HCT116 (cell line): ENCODE measurements around the gene PRDM8. TPM values are rescaled to one million over a fixed set of nuclear protein-coding genes. Genes with fewer than 3 reads are reported as not detected.

Source experiments
- ATAC-seq: fragments of 200-7000 bp; cut with Tn5 transposase; 2 replicates; pipeline ENCODE4 v1.9.1; 2020; ENCODE audit warnings: mild to moderate bottlenecking, moderate library complexity
- BruUV-seq: library from RNA; stranded (reverse); fragments of 400-500 nt; replicated peaks from 2 replicates; lab custom pipeline; 2021; lab: Mats Ljungman, UMichigan
- CTCF ChIA-PET: fragments of 300-600 bp; sonication (Branson Sonifier 250); formaldehyde crosslinking; loops from one replicate; lab custom pipeline; 2021; ENCODE audit warnings: antibody characterized with exemption; lab: Charles Lee
- POLR2A ChIA-PET: fragments of 300-600, 350-600 bp; sonication (Branson Sonifier 250); formaldehyde crosslinking; loops from one replicate; lab custom pipeline; 2021; ENCODE audit warnings: antibody characterized with exemption; lab: Charles Lee
- RAD21 ChIA-PET, 2 experiments: fragments of 300-600 bp; sonication (Branson Sonifier 250); formaldehyde crosslinking; loops; one replicate each; lab custom pipeline; 2023; ENCODE audit warnings: low total read pairs in 2 of 2; ENCODE audit not compliant: uncharacterized antibody in 2 of 2, unreplicated experiment in 2 of 2, low non-redundant PET in 1 of 2; lab: Charles Lee
- DNase-seq: peaks from one replicate; pipeline ENCODE4 v3.0.0-alpha.2; 2010; ENCODE audit warnings: low read depth, low spot score
- H2AFZ ChIP-seq: fragments of 200-600 bp; shearing (Covaris generic), sonication (generic); 2 replicates; pipeline ENCODE4 v1.6.1; 2017; ENCODE audit warnings: low read depth, mixed run types, mixed read lengths, antibody characterized with exemption, low read length; ENCODE audit not compliant: poor library complexity, severe bottlenecking
- H3K27ac ChIP-seq: 2 replicates; pipeline ENCODE4 v1.5.1; 2012; ENCODE audit warnings: low read depth, low read length
- H3K27me3 ChIP-seq: fragments of 200-600 bp; sonication (generic); 2 replicates; pipeline ENCODE4 v1.6.1; 2016; ENCODE audit warnings: mixed run types, low read length, mixed read lengths; ENCODE audit not compliant: insufficient read depth
- H3K36me3 ChIP-seq, 2 experiments: fragments of 200-500 bp in 1 of 2; fragments of 200-600 bp in 1 of 2; sonication (Bioruptor generic) in 1 of 2; sonication (generic) in 1 of 2; 2 replicates each; pipeline versions ENCODE4 v1.5.1 to v1.6.1; 2014 to 2016; ENCODE audit warnings: low read length in 2 of 2, inconsistent platforms in 1 of 2, mixed read lengths in 1 of 2, mixed run types in 1 of 2; ENCODE audit not compliant: insufficient read depth in 2 of 2, control insufficient read depth in 1 of 2
- H3K4me1 ChIP-seq, 2 experiments: fragments of 200-600 bp in 1 of 2; sonication (generic) in 1 of 2; 2 replicates each; pipeline versions ENCODE4 v1.5.1 to v1.6.1; 2012 to 2017; ENCODE audit warnings: low read length in 2 of 2, inconsistent platforms in 1 of 2, mild to moderate bottlenecking in 1 of 2, mixed read lengths in 1 of 2, mixed run types in 1 of 2, moderate library complexity in 1 of 2; ENCODE audit not compliant: insufficient read depth in 2 of 2, control insufficient read depth in 1 of 2
- H3K4me2 ChIP-seq: fragments of 200-600 bp; sonication (generic); 2 replicates; pipeline ENCODE4 v1.6.1; 2017; ENCODE audit warnings: mixed run types, low read length, mixed read lengths
- H3K4me3 ChIP-seq, 2 experiments: fragments of 200-600 bp in 1 of 2; sonication (generic) in 1 of 2; replicated peaks in 1 of 2; 2 replicates each; pipeline ENCODE4 v1.5.1; 2011 to 2016; ENCODE audit warnings: low read length in 2 of 2, control low read depth in 1 of 2, low read depth in 1 of 2, mild to moderate bottlenecking in 1 of 2, mixed read lengths in 1 of 2, mixed run types in 1 of 2
- H3K79me2 ChIP-seq: fragments of 200-600 bp; sonication (generic); 2 replicates; pipeline ENCODE4 v1.6.1; 2017; ENCODE audit warnings: mild to moderate bottlenecking, mixed run types, low read length, moderate library complexity, mixed read lengths; ENCODE audit not compliant: insufficient read depth
- H3K9ac ChIP-seq: fragments of 200-600 bp; sonication (generic); 2 replicates; pipeline ENCODE4 v1.6.1; 2016; ENCODE audit warnings: low read length, mixed read lengths
- H3K9me2 ChIP-seq: fragments of 200-600 bp; sonication (generic), shearing (Covaris generic); 2 replicates; pipeline ENCODE4 v1.6.1; 2017; ENCODE audit warnings: mixed run types, mild to moderate bottlenecking, moderate library complexity; ENCODE audit not compliant: insufficient read depth
- H3K9me3 ChIP-seq, 2 experiments: fragments of 200-500 bp in 1 of 2; fragments of 200-600 bp in 1 of 2; sonication (Bioruptor generic) in 1 of 2; sonication (generic) in 1 of 2; 2 replicates each; pipeline ENCODE4 v1.6.1; 2014 to 2017; ENCODE audit warnings: low read length in 2 of 2, mixed read lengths in 2 of 2, inconsistent platforms in 1 of 2, low read depth in 1 of 2, mild to moderate bottlenecking in 1 of 2, mixed run types in 1 of 2, moderate library complexity in 1 of 2; ENCODE audit not compliant: control insufficient read depth in 1 of 2, insufficient read depth in 1 of 2
- H4K20me1 ChIP-seq: fragments of 200-600 bp; sonication (generic), shearing (Covaris generic); 2 replicates; pipeline ENCODE4 v1.6.1; 2017; ENCODE audit warnings: mixed run types, mild to moderate bottlenecking, moderate library complexity; ENCODE audit not compliant: insufficient read depth
- CBX3 ChIP-seq: IDR thresholded peaks from 2 replicates; pipeline ENCODE4 v1.6.1; 2012; ENCODE audit warnings: low read depth
- EGR1 ChIP-seq: IDR thresholded peaks from 2 replicates; pipeline ENCODE4 v1.6.1; 2012; ENCODE audit warnings: low read depth
- EZH2 ChIP-seq: fragments of 200-600 bp; sonication (generic); IDR thresholded peaks from 2 replicates; pipeline ENCODE4 v1.6.1; 2017; ENCODE audit warnings: antibody characterized with exemption, mixed run types
- EZH2phosphoT487 ChIP-seq: fragments of 200-600 bp; IDR thresholded peaks from 2 replicates; pipeline ENCODE4 v1.6.1; 2018; ENCODE audit warnings: antibody characterized with exemption, borderline replicate concordance
- FOSL1 ChIP-seq: IDR thresholded peaks from 2 replicates; pipeline ENCODE4 v1.6.1; 2012; ENCODE audit warnings: low read depth
- JUND ChIP-seq: IDR thresholded peaks from 2 replicates; pipeline ENCODE4 v1.6.1; 2012
- POLR2A ChIP-seq: IDR thresholded peaks from 2 replicates; pipeline ENCODE4 v1.7.0; 2011; ENCODE audit warnings: borderline replicate concordance; ENCODE audit not compliant: insufficient read depth, insufficient read length; ENCODE audit errors: extremely low read depth
- SP1 ChIP-seq: IDR thresholded peaks from 2 replicates; pipeline ENCODE4 v1.6.1; 2012; ENCODE audit warnings: low read depth
- SRF ChIP-seq: IDR thresholded peaks from 2 replicates; pipeline ENCODE4 v1.6.1; 2012; ENCODE audit warnings: low read depth
- YY1 ChIP-seq: IDR thresholded peaks from 2 replicates; pipeline ENCODE4 v1.6.1; 2011; ENCODE audit warnings: low read length, low read depth, moderate library complexity, mild to moderate bottlenecking; ENCODE audit not compliant: insufficient replicate concordance; ENCODE audit errors: extremely low read depth
- ZNF274 ChIP-seq: fragments of 200-500 bp; sonication (Bioruptor generic); IDR thresholded peaks from 2 replicates; pipeline ENCODE4 v1.6.1; 2014; ENCODE audit warnings: mild to moderate bottlenecking, low read depth, low read length, inconsistent platforms
- intact Hi-C: fragments of 100-400 bp; cut with micrococcal nuclease; formaldehyde crosslinking; loops from 2 replicates; pipeline ENCODE4 v1.10.0; 2022
- total RNA-seq: library from RNA; stranded (reverse); gene quantifications from one replicate; pipeline ENCODE4 v1.2.1, GENCODE V29; 2021; ENCODE audit not compliant: unreplicated experiment
- TF ChIP-seq, protein P1 (sequence below), 3 experiments: fragments of 200-600 bp in 1 of 3; sonication (generic) in 1 of 3; IDR thresholded peaks in 2 of 3; conservative IDR thresholded peaks in 1 of 3; 2 replicates each; pipeline ENCODE4 v1.5.1; 2012 to 2017; ENCODE audit warnings: low read depth in 2 of 3, low read length in 2 of 3, antibody characterized with exemption in 1 of 3, borderline replicate concordance in 1 of 3, control low read depth in 1 of 3, mild to moderate bottlenecking in 1 of 3, mixed read lengths in 1 of 3, mixed run types in 1 of 3, moderate library complexity in 1 of 3; ENCODE audit not compliant: insufficient read depth in 1 of 3
- TF ChIP-seq, protein P2 (sequence below): IDR thresholded peaks from 2 replicates; pipeline ENCODE4 v1.6.1; 2011; ENCODE audit warnings: mild to moderate bottlenecking, low read length, moderate library complexity; ENCODE audit not compliant: insufficient replicate concordance; ENCODE audit errors: extremely low read depth
- TF ChIP-seq, protein P3 (sequence below): IDR thresholded peaks from 2 replicates; pipeline ENCODE4 v1.6.1; 2012

PRDM8 gene
- total RNA-seq, 1 experiment from 2014 or later: 1.4 TPM

GRCh38 chr4:80196259-80196921 lies 913 bp upstream of the PRDM8 start:
- Histone ChIP-seq H3K4me1 (peaks cover 0 to under 1% of the 10 kb centered on the region in 2 experiments; a peak in 1 of 4 replicates), H3K9me2 (no peaks in the 10 kb centered on the region), H3K79me2 (no peaks in the 10 kb centered on the region), H4K20me1 (no peaks in the 10 kb centered on the region), H3K4me3 (no peak overlapping the region), H3K27me3 (no peaks in the 10 kb centered on the region), H2AFZ (no peak overlapping the region), H3K36me3 (no peaks in the 10 kb centered on the region), H3K27ac (no peak overlapping the region), H3K4me2 (no peak overlapping the region), H3K9me3 (no peaks in the 10 kb centered on the region), H3K9ac (no peak overlapping the region)
- ATAC-seq (no peak), DNase-seq (no peak)
- ChIA-PET CTCF (interaction anchor here (0.8 kb wide), 1 partner anchor 1155 kb away, joined by 3 read pairs; no protein-coding TSS in a partner anchor), RAD21 (no interaction called here), POLR2A (interaction anchor here (0.7 kb wide), 1 partner anchor 363 kb away, joined by 3 read pairs; no protein-coding TSS in a partner anchor)
- TF ChIP-seq FOSL1: no peak
- TF ChIP-seq EGR1: no peak
- TF ChIP-seq, protein P1, sequence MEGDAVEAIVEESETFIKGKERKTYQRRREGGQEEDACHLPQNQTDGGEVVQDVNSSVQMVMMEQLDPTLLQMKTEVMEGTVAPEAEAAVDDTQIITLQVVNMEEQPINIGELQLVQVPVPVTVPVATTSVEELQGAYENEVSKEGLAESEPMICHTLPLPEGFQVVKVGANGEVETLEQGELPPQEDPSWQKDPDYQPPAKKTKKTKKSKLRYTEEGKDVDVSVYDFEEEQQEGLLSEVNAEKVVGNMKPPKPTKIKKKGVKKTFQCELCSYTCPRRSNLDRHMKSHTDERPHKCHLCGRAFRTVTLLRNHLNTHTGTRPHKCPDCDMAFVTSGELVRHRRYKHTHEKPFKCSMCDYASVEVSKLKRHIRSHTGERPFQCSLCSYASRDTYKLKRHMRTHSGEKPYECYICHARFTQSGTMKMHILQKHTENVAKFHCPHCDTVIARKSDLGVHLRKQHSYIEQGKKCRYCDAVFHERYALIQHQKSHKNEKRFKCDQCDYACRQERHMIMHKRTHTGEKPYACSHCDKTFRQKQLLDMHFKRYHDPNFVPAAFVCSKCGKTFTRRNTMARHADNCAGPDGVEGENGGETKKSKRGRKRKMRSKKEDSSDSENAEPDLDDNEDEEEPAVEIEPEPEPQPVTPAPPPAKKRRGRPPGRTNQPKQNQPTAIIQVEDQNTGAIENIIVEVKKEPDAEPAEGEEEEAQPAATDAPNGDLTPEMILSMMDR (IDR thresholded peaks at IDR 0.05 in 2 of 3, conservative IDR thresholded peaks at IDR 0.05 in 1 of 3; ENCODE audit: borderline replicate concordance in 1 of 3, insufficient read depth in 1 of 3, low read depth in 2 of 3, low read length in 2 of 3): no peak
- TF ChIP-seq, protein P2, sequence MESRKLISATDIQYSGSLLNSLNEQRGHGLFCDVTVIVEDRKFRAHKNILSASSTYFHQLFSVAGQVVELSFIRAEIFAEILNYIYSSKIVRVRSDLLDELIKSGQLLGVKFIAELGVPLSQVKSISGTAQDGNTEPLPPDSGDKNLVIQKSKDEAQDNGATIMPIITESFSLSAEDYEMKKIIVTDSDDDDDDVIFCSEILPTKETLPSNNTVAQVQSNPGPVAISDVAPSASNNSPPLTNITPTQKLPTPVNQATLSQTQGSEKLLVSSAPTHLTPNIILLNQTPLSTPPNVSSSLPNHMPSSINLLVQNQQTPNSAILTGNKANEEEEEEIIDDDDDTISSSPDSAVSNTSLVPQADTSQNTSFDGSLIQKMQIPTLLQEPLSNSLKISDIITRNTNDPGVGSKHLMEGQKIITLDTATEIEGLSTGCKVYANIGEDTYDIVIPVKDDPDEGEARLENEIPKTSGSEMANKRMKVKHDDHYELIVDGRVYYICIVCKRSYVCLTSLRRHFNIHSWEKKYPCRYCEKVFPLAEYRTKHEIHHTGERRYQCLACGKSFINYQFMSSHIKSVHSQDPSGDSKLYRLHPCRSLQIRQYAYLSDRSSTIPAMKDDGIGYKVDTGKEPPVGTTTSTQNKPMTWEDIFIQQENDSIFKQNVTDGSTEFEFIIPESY: no peak
- TF ChIP-seq JUND: no peak
- no peak for TF ChIP-seq EZH2
- TF ChIP-seq ZNF274: no peak
- no peak for TF ChIP-seq CBX3
- TF ChIP-seq EZH2phosphoT487: no peak
- no peak for TF ChIP-seq SRF
- TF ChIP-seq YY1: no peak
- TF ChIP-seq SP1: no peak
- no peak for TF ChIP-seq POLR2A
- TF ChIP-seq, protein P3, sequence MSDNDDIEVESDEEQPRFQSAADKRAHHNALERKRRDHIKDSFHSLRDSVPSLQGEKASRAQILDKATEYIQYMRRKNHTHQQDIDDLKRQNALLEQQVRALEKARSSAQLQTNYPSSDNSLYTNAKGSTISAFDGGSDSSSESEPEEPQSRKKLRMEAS: no peak
- intact Hi-C loops: no loop called here
- no TSS peak for BruUV-seq
